DMS53 (cell line): ENCODE results near the gene ARIH2.

ENCODE experiments used
- DNase-seq: peaks from one replicate; lab custom pipeline; 2025; lab: John Stamatoyannopoulos, UW

Gene ARIH2

GRCh38 chr3:48974076-48974864 is 55.6 kb downstream of the ARIH2 start:
- no peak for DNase-seq

GRCh38 chr3:48979451-48979850 is 60.8 kb downstream of the ARIH2 start:
- DNase-seq = no peak

GRCh38 chr3:48980295-48980694 is 61.7 kb downstream of the ARIH2 start:
- DNase-seq = no peak

- DNase-seq = no peak
These were observed 63.4 kb downstream of the ARIH2 start for GRCh38 chr3:48982016-48982415.

- DNase-seq = no peak
These were observed 64.0 kb downstream of the ARIH2 start for GRCh38 chr3:48982686-48983085.

GRCh38 chr3:48983096-48983495 is 64.5 kb downstream of the ARIH2 start:
- DNase-seq = no peak

- no peak for DNase-seq
These were observed 66.0 kb downstream of the ARIH2 start for GRCh38 chr3:48984663-48985062.

GRCh38 chr3:48985831-48986376 is 67.3 kb downstream of the ARIH2 start:
- DNase-seq = no peak

GRCh38 chr3:48989126-48989795 is 70.6 kb downstream of the ARIH2 start:
- peak; percentile 36 for DNase-seq

- DNase-seq = peak; percentile 68
These were observed 71.4 kb downstream of the ARIH2 start, which contains the start of gene P4HTM for GRCh38 chr3:48989796-48990635. Gene P4HTM (plus strand): TSS chr3:48990241. CDS start chr3:48990257, 16 bp downstream.

- DNase-seq = peak; percentile 53
These were observed 72.2 kb downstream of the ARIH2 start for GRCh38 chr3:48990636-48991469.

- DNase-seq = no peak
These were observed 73.4 kb downstream of the ARIH2 start for GRCh38 chr3:48991851-48992545.

- DNase-seq = no peak
These were observed 75.2 kb downstream of the ARIH2 start for GRCh38 chr3:48993834-48994233.

- no peak for DNase-seq
These were observed 78.0 kb downstream of the ARIH2 start for GRCh38 chr3:48996640-48997039.

GRCh38 chr3:48997102-48997635 is 78.5 kb downstream of the ARIH2 start:
- no peak for DNase-seq

- DNase-seq = peak; percentile 63
These were observed 79.3 kb downstream of the ARIH2 start for GRCh38 chr3:48997714-48998637.

- no peak for DNase-seq
These were observed 80.6 kb downstream of the ARIH2 start for GRCh38 chr3:48999085-48999858.

- DNase-seq = no peak
These were observed 82.5 kb downstream of the ARIH2 start for GRCh38 chr3:49001155-49001554.
